Endodermal cell (in vitro differentiated cells): ENCODE measurements around the gene GJC2. TPM values are rescaled to one million over a fixed set of nuclear protein-coding genes. Genes with fewer than 3 reads are reported as not detected.

Experiments used
- DNase-seq: peaks from one replicate; pipeline ENCODE4 v3.0.0-alpha.2; 2017
- H3K27ac ChIP-seq: 2 replicates; pipeline ENCODE4 v1.5.1; 2013; ENCODE audit warnings: mild to moderate bottlenecking, low read depth, low read length, moderate library complexity
- H3K27me3 ChIP-seq: 2 replicates; pipeline ENCODE4 v1.6.1; 2013; ENCODE audit warnings: mild to moderate bottlenecking, low read length, moderate library complexity; ENCODE audit not compliant: insufficient read depth, control insufficient read depth, poor library complexity, severe bottlenecking
- H3K36me3 ChIP-seq: 2 replicates; pipeline ENCODE4 v1.7.0; 2013; ENCODE audit warnings: mild to moderate bottlenecking, low read length, moderate library complexity; ENCODE audit not compliant: control insufficient read depth, insufficient read depth
- H3K4me1 ChIP-seq: one replicate; pipeline ENCODE4 v1.7.0; 2013; ENCODE audit warnings: low read length; ENCODE audit not compliant: control insufficient read depth, insufficient read depth
- H3K4me3 ChIP-seq: 2 replicates; pipeline ENCODE4 v1.5.1; 2013; ENCODE audit warnings: mild to moderate bottlenecking, low read length, moderate library complexity
- H3K9ac ChIP-seq: 2 replicates; pipeline ENCODE4 v1.6.1; 2013; ENCODE audit warnings: mild to moderate bottlenecking, low read length, moderate library complexity; ENCODE audit not compliant: poor library complexity, severe bottlenecking; ENCODE audit errors: extremely low read depth
- H3K9me3 ChIP-seq: 2 replicates; pipeline ENCODE4 v1.6.1; 2013; ENCODE audit warnings: mild to moderate bottlenecking, low read length, moderate library complexity; ENCODE audit not compliant: control insufficient read depth
- H3K27ac Mint-ChIP-seq: 2 replicates; pipeline ENCODE4 v1.8.0; 2020; ENCODE audit warnings: mixed read lengths
- H3K27me3 Mint-ChIP-seq: 2 replicates; pipeline ENCODE4 v1.8.0; 2021; ENCODE audit warnings: mild to moderate bottlenecking, mixed read lengths; ENCODE audit not compliant: insufficient read depth
- H3K36me3 Mint-ChIP-seq: 2 replicates; pipeline ENCODE4 v1.8.0; 2020; ENCODE audit warnings: low read depth, mixed read lengths
- H3K4me1 Mint-ChIP-seq: 2 replicates; pipeline ENCODE4 v1.8.0; 2020; ENCODE audit warnings: mixed read lengths
- H3K4me3 Mint-ChIP-seq: 2 replicates; pipeline ENCODE4 v1.8.0; 2020; ENCODE audit warnings: mild to moderate bottlenecking, moderate library complexity, mixed read lengths
- H3K9me3 Mint-ChIP-seq: 2 replicates; pipeline ENCODE4 v1.8.0; 2020; ENCODE audit warnings: mild to moderate bottlenecking, mixed read lengths
- WGBS, 2 experiments: methylation state at CpG; one replicate each; pipeline versions ENCODE4 v1.1.5 to v1.1.7; 2013; ENCODE audit warnings: missing lambda C conversion rate in 2 of 2, mixed read lengths in 1 of 2; ENCODE audit not compliant: insufficient coverage in 1 of 2, insufficient read length in 1 of 2; 5-methylcytosine and 5-hydroxymethylcytosine counted together
- total RNA-seq, 2 donors: library from RNA; stranded (reverse); fragmentation: NEBNext Ultra II Directional in 1 of 2; extraction: Animal tissue kit (Norgen Biotek cat#: 25700) in 1 of 2; gene quantifications; 2 replicates in 1 of 2; 3 replicates in 1 of 2; pipeline ENCODE4 v1.2.1, GENCODE V29; 2021
- TF ChIP-seq, protein P1 (sequence below): fragments of 200-600 bp; sonication (generic); conservative IDR thresholded peaks from 2 replicates; pipeline ENCODE4 v1.5.0; 2021; ENCODE audit warnings: antibody characterized with exemption, mild to moderate bottlenecking

The GJC2 gene
- total RNA-seq, 2 donors from 2014 or later: 0.53 to 0.60 TPM

DNA sequence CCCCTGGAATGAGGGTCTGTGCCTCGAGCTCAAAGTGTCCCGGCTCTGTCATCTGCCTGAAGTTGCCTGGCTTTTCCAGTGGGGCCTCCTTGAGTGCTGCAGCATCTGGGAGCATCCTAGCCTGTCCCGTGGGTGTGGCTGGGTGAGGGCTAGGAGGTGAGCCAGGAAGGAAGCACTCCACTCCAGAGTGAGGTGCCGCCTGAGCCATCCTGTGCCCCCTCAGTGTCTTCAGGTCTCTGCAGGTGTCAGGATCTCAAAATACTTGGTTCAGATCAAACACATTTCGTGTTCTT lies 27.4 kb downstream of the GJC2 start:
- 92 to 97% methylated on average over 3 to 5 of the region's 5 CpGs for WGBS, 2 experiments
- H3K4me3 ChIP-seq: no peak overlapping the region
- no peak overlapping the region for H3K9ac ChIP-seq
- Mint-ChIP-seq H3K4me1 (no peaks in the 10 kb centered on the region), H3K36me3 (no peaks in the 10 kb centered on the region), H3K4me3 (no peak overlapping the region), H3K27me3 (no peaks in the 10 kb centered on the region), H3K27ac (no peak overlapping the region), H3K9me3 (no peaks in the 10 kb centered on the region)
- no peaks in the 10 kb centered on the region for H3K9me3 ChIP-seq
- no peaks in the 10 kb centered on the region for H3K36me3 ChIP-seq
- H3K27me3 ChIP-seq: no peaks in the 10 kb centered on the region
- H3K27ac ChIP-seq: no peak overlapping the region
- H3K4me1 ChIP-seq: no peaks in the 10 kb centered on the region
- no peak for DNase-seq
- TF ChIP-seq, protein P1, sequence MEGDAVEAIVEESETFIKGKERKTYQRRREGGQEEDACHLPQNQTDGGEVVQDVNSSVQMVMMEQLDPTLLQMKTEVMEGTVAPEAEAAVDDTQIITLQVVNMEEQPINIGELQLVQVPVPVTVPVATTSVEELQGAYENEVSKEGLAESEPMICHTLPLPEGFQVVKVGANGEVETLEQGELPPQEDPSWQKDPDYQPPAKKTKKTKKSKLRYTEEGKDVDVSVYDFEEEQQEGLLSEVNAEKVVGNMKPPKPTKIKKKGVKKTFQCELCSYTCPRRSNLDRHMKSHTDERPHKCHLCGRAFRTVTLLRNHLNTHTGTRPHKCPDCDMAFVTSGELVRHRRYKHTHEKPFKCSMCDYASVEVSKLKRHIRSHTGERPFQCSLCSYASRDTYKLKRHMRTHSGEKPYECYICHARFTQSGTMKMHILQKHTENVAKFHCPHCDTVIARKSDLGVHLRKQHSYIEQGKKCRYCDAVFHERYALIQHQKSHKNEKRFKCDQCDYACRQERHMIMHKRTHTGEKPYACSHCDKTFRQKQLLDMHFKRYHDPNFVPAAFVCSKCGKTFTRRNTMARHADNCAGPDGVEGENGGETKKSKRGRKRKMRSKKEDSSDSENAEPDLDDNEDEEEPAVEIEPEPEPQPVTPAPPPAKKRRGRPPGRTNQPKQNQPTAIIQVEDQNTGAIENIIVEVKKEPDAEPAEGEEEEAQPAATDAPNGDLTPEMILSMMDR: no peak

DNA sequence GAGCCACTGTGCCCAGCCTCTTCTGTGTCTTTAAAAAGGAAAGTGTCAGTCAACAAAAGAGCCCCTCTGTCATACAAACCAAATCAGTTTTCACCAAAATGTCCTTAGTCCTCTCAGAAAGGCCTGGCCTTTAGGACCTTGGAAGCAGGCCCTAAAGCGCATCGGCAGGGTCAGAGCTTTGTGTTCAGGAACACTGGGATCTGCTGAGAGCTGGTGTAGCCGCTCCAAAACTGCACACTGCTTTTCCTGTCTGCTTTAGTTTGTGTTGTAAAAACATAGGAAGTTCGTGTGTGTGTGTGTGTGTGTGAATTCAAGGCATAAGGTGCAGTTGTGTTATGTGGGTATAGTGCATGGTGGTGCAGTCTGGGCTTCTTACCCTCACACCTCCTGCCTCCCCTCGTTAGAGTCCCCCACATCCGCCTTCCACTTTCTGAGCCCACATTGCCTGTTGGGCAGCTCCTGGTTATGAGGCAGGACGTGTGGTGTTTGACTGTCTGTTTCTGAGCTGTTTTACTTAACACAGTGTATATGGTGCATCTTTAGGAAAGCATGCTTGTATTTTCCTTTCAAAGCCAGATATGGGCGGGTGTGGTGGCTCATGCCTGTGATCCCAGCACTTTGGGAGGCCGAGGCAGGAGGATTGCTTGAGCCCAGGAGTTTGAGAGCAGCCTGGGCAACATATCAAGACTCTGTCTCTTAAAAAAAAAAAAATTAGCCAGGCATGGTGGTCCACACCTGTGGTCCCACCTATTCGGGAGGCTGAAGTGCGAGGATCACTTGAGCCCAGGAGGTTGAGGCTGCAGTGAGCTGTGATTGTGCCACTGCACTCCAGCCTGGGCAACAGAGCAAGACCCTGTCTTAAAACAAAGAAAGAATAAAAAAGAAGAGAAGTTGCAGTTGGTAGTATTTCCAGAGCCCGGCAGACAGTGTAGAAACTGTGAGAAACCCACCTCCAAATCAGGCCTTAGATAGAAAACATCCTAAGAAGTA lies 28.3 kb downstream of the GJC2 start:
- Histone ChIP-seq H3K9me3 (no peaks in the 10 kb centered on the region), H3K36me3 (no peaks in the 10 kb centered on the region), H3K9ac (no peak overlapping the region), H3K4me3 (no peak overlapping the region), H3K27me3 (no peaks in the 10 kb centered on the region), H3K4me1 (no peaks in the 10 kb centered on the region), H3K27ac (no peak overlapping the region)
- Mint-ChIP-seq H3K27me3 (no peaks in the 10 kb centered on the region), H3K4me1 (no peaks in the 10 kb centered on the region), H3K4me3 (no peak overlapping the region), H3K9me3 (no peaks in the 10 kb centered on the region), H3K36me3 (no peaks in the 10 kb centered on the region), H3K27ac (no peak overlapping the region)
- TF ChIP-seq, protein P1: no peak
- WGBS, 2 experiments: 91% methylated on average over 10 to 12 of the region's 12 CpGs
- DNase-seq: no peak

DNA sequence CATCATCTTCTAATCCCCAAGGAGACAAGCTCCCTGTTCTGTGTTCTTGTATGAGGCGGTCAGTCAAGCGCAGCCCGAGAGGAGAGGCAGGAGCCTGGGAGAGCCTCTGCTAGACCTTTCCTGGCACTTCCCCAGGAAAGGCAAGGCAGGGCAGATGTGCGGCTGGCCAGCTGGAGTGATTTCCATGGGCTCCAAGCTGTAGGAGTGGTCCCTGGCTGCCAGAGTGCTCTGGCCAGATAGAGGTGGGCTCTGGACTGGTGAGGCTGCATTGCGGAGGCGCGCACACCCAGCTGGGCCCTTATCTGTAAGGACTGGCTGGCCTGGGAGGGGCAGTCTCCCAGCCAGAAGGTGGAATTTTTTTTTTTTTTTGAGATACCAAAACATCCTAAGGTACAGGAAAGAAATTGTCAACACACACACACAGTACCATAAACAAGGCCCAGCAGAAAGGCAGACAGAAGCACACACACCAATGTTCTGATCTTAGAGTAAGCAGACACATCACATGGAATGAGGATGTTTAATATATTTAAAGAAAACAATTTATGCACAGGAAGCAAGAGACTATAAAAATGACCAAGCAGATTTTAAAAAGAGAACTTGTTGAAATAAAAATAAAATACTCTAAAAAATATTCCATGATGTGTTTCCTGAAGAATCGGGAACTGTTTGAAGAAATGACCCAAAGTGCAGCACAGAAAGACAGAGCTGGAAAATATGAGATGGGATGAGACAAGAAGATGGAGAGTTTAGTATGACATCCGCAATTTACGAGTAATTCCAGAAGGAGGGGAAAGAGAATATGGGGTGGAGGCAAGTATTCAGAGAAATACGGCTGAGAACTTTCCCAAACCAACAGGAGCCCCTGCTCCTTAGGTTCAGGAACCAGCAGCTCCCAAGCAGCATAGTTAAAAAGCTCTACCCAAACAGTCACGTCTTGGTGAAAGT lies 29.3 kb downstream of the GJC2 start:
- 92 to 94% methylated on average over 6 to 12 of the region's 12 CpGs for whole genome bisulfite sequencing, 2 experiments
- no peaks in the 10 kb centered on the region for H3K36me3 ChIP-seq
- no peak overlapping the region for H3K4me3 ChIP-seq
- H3K9me3 ChIP-seq: no peaks in the 10 kb centered on the region
- no peaks in the 10 kb centered on the region for H3K27me3 Mint-ChIP-seq
- H3K9ac ChIP-seq: no peak overlapping the region
- TF ChIP-seq, protein P1: no peak
- DNase-seq: no peak
- H3K27ac Mint-ChIP-seq: no peak overlapping the region
- H3K4me1 ChIP-seq: no peaks in the 10 kb centered on the region
- no peak overlapping the region for H3K27ac ChIP-seq
- H3K9me3 Mint-ChIP-seq: no peaks in the 10 kb centered on the region
- no peaks in the 10 kb centered on the region for H3K27me3 ChIP-seq
- H3K4me1 Mint-ChIP-seq: no peaks in the 10 kb centered on the region
- no peak overlapping the region for H3K4me3 Mint-ChIP-seq
- no peaks in the 10 kb centered on the region for H3K36me3 Mint-ChIP-seq
